ENCODE data around the gene MOG. TPM values are rescaled to one million over a fixed set of nuclear protein-coding genes. Genes with fewer than 3 reads are reported as not detected.

MOG gene
- total RNA-seq, 1 experiment from 2014 or later = not detected

GRCh38 chr6:29674008-29674407 lies 17.1 kb downstream of the MOG start:
- ChIA-PET CTCF (no interaction called here), POLR2A (no interaction called here)
- Mint-ChIP-seq H3K27me3 (ENCODE audit: insufficient read depth, unreplicated experiment) (peaks cover 6% of the 10 kb centered on the region), H3K9me3 (ENCODE audit: unreplicated experiment) (no peaks in the 10 kb centered on the region), H3K4me1 (ENCODE audit: low read depth, unreplicated experiment) (no peaks in the 10 kb centered on the region), H3K36me3 (ENCODE audit: insufficient read depth, unreplicated experiment) (no peaks in the 10 kb centered on the region), H3K27ac (ENCODE audit: unreplicated experiment) (no peak overlapping the region), H3K4me3 (ENCODE audit: unreplicated experiment) (no peak overlapping the region)
- Histone ChIP-seq H3K4me3 (ENCODE audit: low read depth, low read length) (no peak overlapping the region), H3K9me3 (no peaks in the 10 kb centered on the region), H3K27me3 (replicated peaks; ENCODE audit: control insufficient read depth, insufficient read depth, low read length) (no peaks in the 10 kb centered on the region), H3K36me3 (ENCODE audit: control insufficient read depth, insufficient read depth, low read length) (no peaks in the 10 kb centered on the region), H3K4me1 (no peaks in the 10 kb centered on the region)
- intact Hi-C loops (cut with micrococcal nuclease; ENCODE audit: unreplicated experiment) = no loop called here
- TF ChIP-seq CTCF (IDR thresholded peaks at IDR 0.05; ENCODE audit: insufficient read depth in 1 of 2, low read depth in 1 of 2, low read length in 1 of 2, severe bottlenecking in 1 of 2, unreplicated experiment in 1 of 2) = no peak
- no TSS peak for BruUV-seq (replicated peaks)
- no peak for DNase-seq

- DNase-seq = no peak
- H3K27me3 ChIP-seq (replicated peaks; ENCODE audit: control insufficient read depth, insufficient read depth, low read length) = no peaks in the 10 kb centered on the region
- Mint-ChIP-seq H3K36me3 (ENCODE audit: insufficient read depth, unreplicated experiment) (no peaks in the 10 kb centered on the region), H3K4me3 (ENCODE audit: unreplicated experiment) (no peak overlapping the region), H3K4me1 (ENCODE audit: low read depth, unreplicated experiment) (no peaks in the 10 kb centered on the region), H3K27ac (ENCODE audit: unreplicated experiment) (no peak overlapping the region), H3K9me3 (ENCODE audit: unreplicated experiment) (no peaks in the 10 kb centered on the region), H3K27me3 (ENCODE audit: insufficient read depth, unreplicated experiment) (peaks cover 6% of the 10 kb centered on the region)
- intact Hi-C loops (cut with micrococcal nuclease; ENCODE audit: unreplicated experiment) = no loop called here
- no TSS peak for BruUV-seq (replicated peaks)
- H3K4me1 ChIP-seq = no peaks in the 10 kb centered on the region
- ChIA-PET CTCF (interaction anchor here (1.1 kb wide), 1 partner anchor 22 kb away, joined by 3 read pairs; no protein-coding TSS in a partner anchor), POLR2A (interaction anchor here (0.7 kb wide), 1 partner anchor 72 kb away, joined by 8 read pairs; no protein-coding TSS in a partner anchor)
- no peak for TF ChIP-seq CTCF (IDR thresholded peaks at IDR 0.05; ENCODE audit: insufficient read depth in 1 of 2, low read depth in 1 of 2, low read length in 1 of 2, severe bottlenecking in 1 of 2, unreplicated experiment in 1 of 2)
- H3K4me3 ChIP-seq (ENCODE audit: low read depth, low read length) = no peak overlapping the region
- H3K36me3 ChIP-seq (ENCODE audit: control insufficient read depth, insufficient read depth, low read length) = no peaks in the 10 kb centered on the region
- no peaks in the 10 kb centered on the region for H3K9me3 ChIP-seq
These were observed 18.7 kb downstream of the MOG start for GRCh38 chr6:29675561-29675960.

GRCh38 chr6:29676981-29677601 lies 20.2 kb downstream of the MOG start:
- H3K27me3 ChIP-seq (replicated peaks; ENCODE audit: control insufficient read depth, insufficient read depth, low read length) = no peaks in the 10 kb centered on the region
- H3K36me3 ChIP-seq (ENCODE audit: control insufficient read depth, insufficient read depth, low read length) = no peaks in the 10 kb centered on the region
- no peaks in the 10 kb centered on the region for H3K36me3 Mint-ChIP-seq (ENCODE audit: insufficient read depth, unreplicated experiment)
- no peak overlapping the region for H3K4me3 Mint-ChIP-seq (ENCODE audit: unreplicated experiment)
- no peak for TF ChIP-seq CTCF (IDR thresholded peaks at IDR 0.05; ENCODE audit: insufficient read depth in 1 of 2, low read depth in 1 of 2, low read length in 1 of 2, severe bottlenecking in 1 of 2, unreplicated experiment in 1 of 2)
- no peak overlapping the region for H3K27ac Mint-ChIP-seq (ENCODE audit: unreplicated experiment)
- intact Hi-C loops (cut with micrococcal nuclease; ENCODE audit: unreplicated experiment) = no loop called here
- no peaks in the 10 kb centered on the region for H3K9me3 ChIP-seq
- BruUV-seq (replicated peaks) = no TSS peak
- no peaks in the 10 kb centered on the region for H3K4me1 Mint-ChIP-seq (ENCODE audit: low read depth, unreplicated experiment)
- peaks cover 3% of the 10 kb centered on the region for H3K27me3 Mint-ChIP-seq (ENCODE audit: insufficient read depth, unreplicated experiment)
- no peaks in the 10 kb centered on the region for H3K9me3 Mint-ChIP-seq (ENCODE audit: unreplicated experiment)
- DNase-seq = no peak
- ChIA-PET CTCF (interaction anchor here (0.7 to 0.9 kb wide), 2 partner anchors 27 to 29 kb away, joined by 3 to 4 read pairs; no protein-coding TSS in a partner anchor), POLR2A (no interaction called here)
- no peak overlapping the region for H3K4me3 ChIP-seq (ENCODE audit: low read depth, low read length)
- no peaks in the 10 kb centered on the region for H3K4me1 ChIP-seq
